Measurements from ENCODE around the gene ILKAP.

Gene ILKAP

DNA sequence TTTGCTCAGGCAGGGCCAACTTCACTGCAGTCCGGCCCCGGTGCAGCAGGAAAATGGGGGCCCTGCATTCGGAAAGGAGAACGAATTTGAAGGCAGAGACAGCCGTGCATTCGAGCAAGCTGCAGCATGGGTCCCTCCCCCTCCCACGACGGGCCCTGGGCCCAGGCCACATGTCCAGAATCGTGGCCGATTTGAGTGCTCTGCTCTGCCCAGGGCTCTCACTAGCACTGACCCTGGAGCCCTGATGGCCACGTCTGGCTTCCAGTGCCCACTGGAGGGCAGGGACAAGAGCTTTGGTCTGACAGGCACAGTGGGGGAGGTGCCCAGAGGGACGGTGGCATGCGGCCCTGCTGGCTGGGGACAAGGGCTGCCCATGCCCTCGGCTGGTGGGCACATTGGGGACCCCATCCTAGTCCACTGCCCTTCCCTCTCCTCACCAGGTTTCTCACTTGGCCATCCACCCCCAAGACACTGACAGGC lies 79.5 kb downstream of the ILKAP start:
- no peaks in the 10 kb centered on the region for H3K36me3 ChIP-seq (ENCODE audit: control insufficient read depth, insufficient read depth, low read length)
- no peaks in the 10 kb centered on the region for H3K9me3 ChIP-seq (ENCODE audit: control insufficient read depth, low read length)
- H3K4me2 ChIP-seq (ENCODE audit: low read length): no peak overlapping the region
- H3K27me3 ChIP-seq (ENCODE audit: control insufficient read depth, insufficient read depth, low read length): no peaks in the 10 kb centered on the region
- no peaks in the 10 kb centered on the region for H3K4me1 ChIP-seq
- H3K9ac ChIP-seq: no peak overlapping the region
- TF ChIP-seq, protein P1, sequence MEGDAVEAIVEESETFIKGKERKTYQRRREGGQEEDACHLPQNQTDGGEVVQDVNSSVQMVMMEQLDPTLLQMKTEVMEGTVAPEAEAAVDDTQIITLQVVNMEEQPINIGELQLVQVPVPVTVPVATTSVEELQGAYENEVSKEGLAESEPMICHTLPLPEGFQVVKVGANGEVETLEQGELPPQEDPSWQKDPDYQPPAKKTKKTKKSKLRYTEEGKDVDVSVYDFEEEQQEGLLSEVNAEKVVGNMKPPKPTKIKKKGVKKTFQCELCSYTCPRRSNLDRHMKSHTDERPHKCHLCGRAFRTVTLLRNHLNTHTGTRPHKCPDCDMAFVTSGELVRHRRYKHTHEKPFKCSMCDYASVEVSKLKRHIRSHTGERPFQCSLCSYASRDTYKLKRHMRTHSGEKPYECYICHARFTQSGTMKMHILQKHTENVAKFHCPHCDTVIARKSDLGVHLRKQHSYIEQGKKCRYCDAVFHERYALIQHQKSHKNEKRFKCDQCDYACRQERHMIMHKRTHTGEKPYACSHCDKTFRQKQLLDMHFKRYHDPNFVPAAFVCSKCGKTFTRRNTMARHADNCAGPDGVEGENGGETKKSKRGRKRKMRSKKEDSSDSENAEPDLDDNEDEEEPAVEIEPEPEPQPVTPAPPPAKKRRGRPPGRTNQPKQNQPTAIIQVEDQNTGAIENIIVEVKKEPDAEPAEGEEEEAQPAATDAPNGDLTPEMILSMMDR (IDR thresholded peaks at IDR 0.05): no peak
- no peak overlapping the region for H3K27ac ChIP-seq
- no peak overlapping the region for H2AFZ ChIP-seq
- H3K4me3 ChIP-seq (ENCODE audit: low read depth, low read length): no peak overlapping the region
- H3K79me2 ChIP-seq: no peaks in the 10 kb centered on the region

DNA sequence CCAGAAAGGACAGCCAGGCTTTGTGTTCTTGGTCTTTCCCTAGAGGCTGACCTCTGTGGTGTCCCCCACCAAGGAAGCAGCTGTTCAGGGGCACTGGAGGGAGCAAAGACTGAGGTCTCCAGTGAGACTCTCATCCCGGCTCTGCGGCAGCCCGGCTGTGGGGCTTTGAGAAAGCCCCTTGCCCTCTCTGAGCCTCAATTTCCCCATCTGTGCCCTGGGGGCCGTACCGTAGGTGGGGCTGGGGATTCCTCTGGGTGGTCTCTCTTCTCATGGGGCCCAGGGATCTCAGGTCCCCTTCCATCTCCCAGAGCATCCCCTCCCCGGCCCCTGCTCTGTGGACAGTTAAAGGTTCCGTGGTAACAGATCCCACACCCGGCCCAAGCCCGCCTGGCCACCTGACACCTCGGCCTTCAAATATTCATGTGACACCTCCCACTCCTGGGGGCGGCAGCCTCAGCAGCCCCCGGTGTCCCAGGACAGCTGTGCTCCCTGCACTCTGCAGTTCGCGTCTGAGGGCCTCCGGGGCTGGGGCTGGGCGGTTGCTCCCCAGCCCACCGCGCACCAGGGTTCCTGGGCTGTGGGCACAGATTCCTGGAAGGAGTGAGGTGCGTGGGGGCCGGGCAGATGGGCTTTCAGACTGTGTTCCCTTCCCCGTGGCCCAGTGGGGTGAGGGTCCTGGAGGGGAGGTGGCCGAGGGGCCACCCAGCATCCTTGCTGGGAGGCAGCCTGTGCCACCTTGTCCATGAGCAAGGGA lies 80.1 kb downstream of the ILKAP start:
- TF ChIP-seq, protein P1 (IDR thresholded peaks at IDR 0.05): no peak
- Histone ChIP-seq H3K36me3 (ENCODE audit: control insufficient read depth, insufficient read depth, low read length) (no peaks in the 10 kb centered on the region), H3K9me3 (ENCODE audit: control insufficient read depth, low read length) (no peaks in the 10 kb centered on the region), H3K4me3 (ENCODE audit: low read depth, low read length) (no peak overlapping the region), H3K4me2 (ENCODE audit: low read length) (no peak overlapping the region), H3K9ac (no peak overlapping the region), H3K27me3 (ENCODE audit: control insufficient read depth, insufficient read depth, low read length) (no peaks in the 10 kb centered on the region), H3K27ac (no peak overlapping the region), H2AFZ (no peak overlapping the region), H3K79me2 (no peaks in the 10 kb centered on the region), H3K4me1 (no peaks in the 10 kb centered on the region)

DNA sequence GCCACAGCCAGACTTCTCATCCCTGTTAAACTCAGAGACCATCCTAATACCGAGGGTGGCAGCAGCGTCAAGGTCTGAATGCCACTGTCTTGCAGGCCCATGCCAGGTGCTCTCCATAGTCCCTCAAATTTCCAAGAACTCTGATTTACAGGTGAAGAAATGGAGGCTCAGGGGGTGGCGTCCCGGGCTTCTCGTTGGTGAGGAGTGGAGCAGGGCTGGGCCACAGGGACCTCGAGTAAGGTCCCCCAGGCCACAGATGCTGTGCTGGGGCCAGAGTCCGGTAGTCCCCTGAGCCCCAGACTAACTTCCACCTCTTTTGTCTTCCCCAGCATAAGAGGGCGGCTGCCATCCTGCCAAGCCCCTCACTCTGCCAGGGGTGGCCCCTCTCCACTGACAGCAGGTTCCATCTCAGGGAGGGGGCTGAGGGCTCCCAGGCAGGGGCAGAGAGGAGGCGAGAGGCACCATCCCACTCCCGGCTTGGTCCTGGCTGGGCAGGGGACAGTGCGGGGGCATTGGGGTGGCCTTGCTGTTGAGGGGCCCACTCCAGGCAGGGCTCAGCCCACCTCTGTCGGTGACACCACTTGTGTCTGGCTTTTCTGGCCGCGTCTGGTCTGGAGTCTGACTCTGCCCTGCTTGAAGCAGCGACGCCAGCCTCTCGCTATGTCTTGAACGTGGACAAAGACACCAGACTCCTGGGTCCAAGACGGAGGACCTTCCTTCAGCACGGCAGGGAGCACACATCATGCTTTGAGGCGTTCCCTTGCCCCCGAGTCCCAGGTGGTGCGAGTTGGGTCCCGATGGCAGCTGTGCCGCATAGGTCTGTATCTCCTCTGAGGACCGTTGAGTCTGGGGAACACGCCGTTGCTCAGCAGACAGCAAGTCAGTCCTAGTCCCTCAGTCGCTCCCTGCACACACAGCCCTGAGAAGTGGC lies 80.9 kb downstream of the ILKAP start:
- Histone ChIP-seq H3K27ac (no peak overlapping the region), H3K27me3 (ENCODE audit: control insufficient read depth, insufficient read depth, low read length) (no peaks in the 10 kb centered on the region), H3K9me3 (ENCODE audit: control insufficient read depth, low read length) (no peaks in the 10 kb centered on the region), H3K4me3 (ENCODE audit: low read depth, low read length) (no peak overlapping the region), H3K36me3 (ENCODE audit: control insufficient read depth, insufficient read depth, low read length) (no peaks in the 10 kb centered on the region), H3K4me2 (ENCODE audit: low read length) (no peak overlapping the region), H2AFZ (no peak overlapping the region), H3K9ac (no peak overlapping the region), H3K4me1 (no peaks in the 10 kb centered on the region), H3K79me2 (no peaks in the 10 kb centered on the region)
- TF ChIP-seq, protein P1 (IDR thresholded peaks at IDR 0.05): no peak

DNA sequence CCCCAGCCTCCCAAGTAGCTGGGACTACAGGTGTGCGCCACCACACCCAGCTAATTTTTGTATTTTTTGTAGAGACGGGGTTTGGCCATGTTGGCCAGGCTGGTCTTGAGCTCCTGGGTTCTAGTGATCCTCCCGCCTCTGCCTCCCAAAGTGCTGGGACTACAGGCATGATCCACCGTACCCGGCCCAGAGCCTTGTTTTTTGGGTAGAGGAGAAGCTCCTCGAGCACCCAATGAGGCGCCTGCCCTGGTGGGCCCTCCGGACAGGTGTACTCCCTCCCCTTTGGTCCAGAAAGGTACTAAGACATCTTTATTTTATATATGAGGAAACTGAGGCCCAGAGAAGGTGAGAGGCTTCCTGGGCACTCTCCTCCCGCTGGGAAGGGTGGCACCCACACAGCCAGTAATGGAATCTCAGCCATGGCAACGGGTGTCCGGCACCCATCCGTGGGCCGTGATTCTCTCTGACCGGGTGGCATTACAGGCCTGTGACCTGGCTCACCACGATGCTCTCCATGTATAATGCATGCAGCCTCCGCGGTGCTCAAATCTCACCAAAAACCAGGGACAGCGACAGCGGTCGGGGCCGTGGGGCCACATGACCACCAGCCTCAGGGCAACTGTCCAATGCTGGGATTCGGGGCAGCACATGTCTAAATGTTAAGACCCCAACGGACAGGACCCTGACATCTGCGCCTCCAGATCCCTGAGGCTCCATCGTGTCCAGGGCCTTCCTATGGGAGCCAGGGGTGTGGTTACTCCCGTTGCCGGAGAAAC lies 81.8 kb downstream of the ILKAP start:
- H3K27me3 ChIP-seq (ENCODE audit: control insufficient read depth, insufficient read depth, low read length): no peaks in the 10 kb centered on the region
- TF ChIP-seq, protein P1 (IDR thresholded peaks at IDR 0.05): no peak

More for the DNA sequence above, 81.8 kb downstream of the ILKAP start:
- Histone ChIP-seq H2AFZ (no peak overlapping the region), H3K4me3 (ENCODE audit: low read depth, low read length) (no peak overlapping the region), H3K4me1 (no peaks in the 10 kb centered on the region), H3K9me3 (ENCODE audit: control insufficient read depth, low read length) (no peaks in the 10 kb centered on the region), H3K36me3 (ENCODE audit: control insufficient read depth, insufficient read depth, low read length) (no peaks in the 10 kb centered on the region), H3K9ac (no peak overlapping the region), H3K79me2 (no peaks in the 10 kb centered on the region), H3K4me2 (ENCODE audit: low read length) (no peak overlapping the region), H3K27ac (no peak overlapping the region)
